T-helper 2 cell (primary cell): ENCODE measurements around the gene CCDC18.
"Not testable (repeated sequence)": the region's sequence is repeated elsewhere in the genome, so short reads cannot be mapped to it uniquely, and the experiment has no call there.

Experiments used
- DNase-seq, 5 experiments: peaks; one replicate each; pipeline versions ENCODE4 v3.0.0 to v3.0.0-alpha.2; 2012 to 2022

CCDC18 gene

DNA sequence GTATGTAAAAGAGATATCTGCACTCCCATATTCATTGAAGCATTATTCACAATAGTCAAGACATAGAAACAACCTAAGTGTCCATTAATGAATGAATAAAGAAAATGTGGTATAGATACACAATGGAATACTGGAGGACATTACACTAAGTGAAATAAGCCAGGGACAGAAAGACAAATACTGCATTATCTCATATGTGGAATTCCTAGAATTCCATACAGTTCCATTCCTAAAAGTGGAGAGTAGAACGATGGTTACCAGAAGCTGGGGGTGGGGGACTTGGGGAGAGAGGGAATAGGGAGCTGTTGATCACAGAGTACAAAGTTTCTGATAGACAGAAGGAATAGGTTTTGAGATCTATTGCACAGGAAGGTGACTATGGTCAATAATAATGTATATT, 7.7 kb upstream of the CCDC18 start:
- DNase-seq = no peak

- DNase-seq = not testable (repeated sequence)
These were observed 5.9 kb upstream of the CCDC18 start for GRCh38 chr1:93174638-93175037.

DNA sequence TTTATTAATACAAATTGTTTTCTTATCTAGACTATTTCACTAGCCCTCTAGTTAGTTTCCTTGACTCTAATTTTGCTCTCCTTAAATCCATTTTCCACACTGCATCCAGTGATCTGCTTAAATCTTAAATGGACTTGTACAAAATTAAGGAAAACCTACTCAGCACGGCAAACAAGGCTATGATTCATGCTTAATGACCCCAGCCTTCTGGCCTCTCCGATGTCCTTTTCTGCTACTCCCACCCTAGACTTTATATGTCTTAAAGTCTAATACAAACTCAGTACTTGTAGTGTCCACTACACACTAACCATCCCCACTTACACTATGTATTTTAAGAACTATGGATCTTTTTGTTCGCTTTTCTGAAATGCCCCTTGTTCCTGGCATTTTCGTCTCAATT, 2.5 kb upstream of the CCDC18 start:
- DNase-seq = no peak

DNA sequence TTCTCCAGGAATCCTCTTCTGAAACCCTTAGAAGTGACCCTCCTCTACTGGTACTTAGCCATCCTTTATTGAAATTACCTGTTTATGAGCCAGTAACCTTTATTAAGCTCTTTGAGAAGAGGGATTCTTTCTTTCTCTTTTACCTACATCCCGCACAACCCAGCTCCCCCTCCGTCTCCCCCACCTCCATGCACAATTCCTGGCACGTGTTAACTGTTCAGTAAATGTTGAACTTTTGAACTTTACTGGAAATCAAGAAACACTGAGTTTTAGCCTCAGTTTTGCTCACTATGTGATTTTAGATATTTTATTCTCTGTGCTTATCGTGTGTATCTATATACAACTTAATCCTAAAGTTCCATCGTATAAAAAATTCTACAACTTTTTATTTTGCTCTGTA, 2.1 kb upstream of the CCDC18 start:
- DNase-seq = no peak

DNA sequence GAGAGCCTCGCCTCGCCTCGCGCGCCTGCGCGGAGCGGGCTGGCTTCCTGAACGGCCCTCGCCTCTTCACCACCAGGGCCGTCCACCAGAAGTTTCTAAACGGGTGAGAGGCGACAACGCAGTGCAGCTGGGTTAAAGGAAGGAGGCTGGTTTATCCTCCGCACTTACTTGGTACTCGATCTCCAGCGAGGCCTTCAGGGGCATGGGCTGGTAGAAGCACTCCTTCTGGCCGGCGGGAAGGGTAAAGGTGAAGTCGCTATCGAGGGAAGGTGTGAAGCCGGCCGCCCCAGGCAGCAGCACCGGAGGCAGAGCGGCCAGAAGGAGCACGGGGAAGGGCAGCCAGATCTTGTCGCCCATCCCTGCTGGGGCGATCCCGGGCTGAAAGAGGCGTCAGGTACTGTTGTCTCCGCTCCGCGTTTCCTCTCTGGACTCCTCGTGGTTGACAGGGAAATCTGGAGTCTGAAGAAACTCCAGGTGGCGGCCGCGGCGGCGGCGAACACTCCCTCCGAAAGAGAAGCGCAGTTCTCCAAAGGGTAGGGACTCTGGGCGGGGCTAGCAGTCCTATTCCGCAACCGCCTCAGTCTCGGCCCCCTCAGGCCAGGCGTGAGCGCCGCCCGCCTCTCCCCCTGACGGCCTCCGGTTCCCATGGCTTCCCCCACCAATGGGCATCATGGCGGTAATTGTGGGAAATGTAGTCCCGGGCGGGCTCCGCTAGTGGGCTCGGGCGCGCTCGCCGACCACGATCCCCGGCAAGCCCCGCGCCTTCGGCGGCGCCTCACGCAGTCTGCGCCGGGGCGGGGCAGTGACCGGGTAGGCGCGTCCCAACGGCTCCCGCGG, 420 bp upstream of the CCDC18 start, which contains the start of gene TMED5:
Gene TMED5 (minus strand): TSS at position 528 of the 837 bp plus-strand sequence. CDS start 171 bp downstream, at position 357.
- peak; percentile 88 to 99 (median 95) for DNase-seq

DNA sequence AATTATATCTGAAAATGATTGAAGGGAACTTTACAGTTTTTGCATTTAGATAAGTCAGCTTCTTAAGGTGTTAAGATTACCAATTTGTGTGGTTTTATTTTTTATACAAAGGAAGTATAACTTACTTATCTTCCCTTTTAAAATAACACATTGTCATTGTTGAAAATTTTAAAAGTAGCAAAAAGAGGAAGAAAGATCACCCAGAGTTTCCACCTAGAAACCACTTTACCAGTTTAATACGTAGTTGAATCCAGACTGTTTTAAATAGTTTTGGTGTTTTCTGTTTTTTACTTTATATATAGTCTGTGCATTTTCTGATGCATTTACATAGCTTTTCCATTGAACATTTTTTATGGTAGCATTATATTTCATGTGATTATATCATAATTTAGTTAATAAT, 6.1 kb downstream of the CCDC18 start:
- no peak for DNase-seq

- no peak for DNase-seq
These were observed 9.9 kb downstream of the CCDC18 start for GRCh38 chr1:93190432-93190831.

DNA sequence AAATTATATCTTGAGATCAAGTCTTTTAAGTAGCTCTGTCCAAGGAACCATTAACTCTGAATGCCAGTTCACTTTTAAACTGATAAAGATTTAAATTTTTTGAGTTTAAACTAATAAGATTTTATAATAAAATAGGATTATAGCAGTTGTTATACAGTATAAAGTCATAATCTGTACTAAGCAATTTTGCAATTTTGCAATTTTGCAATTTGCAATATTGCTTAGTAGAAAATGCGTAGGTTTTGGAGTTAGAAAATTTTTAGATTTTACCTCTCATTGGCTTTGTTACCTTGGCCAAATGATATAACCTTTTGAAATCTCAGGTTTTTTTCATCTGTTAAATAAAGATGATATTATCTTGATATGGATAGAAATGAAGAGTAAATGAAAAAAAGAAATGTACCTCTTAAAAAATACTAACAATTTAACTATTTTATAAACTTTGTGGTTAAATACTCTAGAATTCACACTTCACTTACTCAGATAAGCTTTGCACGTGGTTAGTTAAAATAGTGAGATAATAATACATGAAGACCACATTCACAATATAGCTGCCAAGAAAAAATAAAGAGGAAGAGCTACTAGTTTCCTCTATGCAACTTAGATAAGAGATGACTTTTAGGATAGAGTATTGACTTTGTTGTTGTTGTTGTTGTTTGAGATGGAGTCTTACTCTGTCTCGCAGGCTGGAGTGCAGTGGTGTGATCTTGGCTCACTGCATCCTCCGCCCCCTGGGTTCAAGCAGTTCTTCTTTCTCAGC, 13.9 kb downstream of the CCDC18 start:
- peak in 1 of 5 experiments; percentile 66 for DNase-seq

GRCh38 chr1:93196591-93196990, 16.1 kb downstream of the CCDC18 start:
- DNase-seq = no peak

DNA sequence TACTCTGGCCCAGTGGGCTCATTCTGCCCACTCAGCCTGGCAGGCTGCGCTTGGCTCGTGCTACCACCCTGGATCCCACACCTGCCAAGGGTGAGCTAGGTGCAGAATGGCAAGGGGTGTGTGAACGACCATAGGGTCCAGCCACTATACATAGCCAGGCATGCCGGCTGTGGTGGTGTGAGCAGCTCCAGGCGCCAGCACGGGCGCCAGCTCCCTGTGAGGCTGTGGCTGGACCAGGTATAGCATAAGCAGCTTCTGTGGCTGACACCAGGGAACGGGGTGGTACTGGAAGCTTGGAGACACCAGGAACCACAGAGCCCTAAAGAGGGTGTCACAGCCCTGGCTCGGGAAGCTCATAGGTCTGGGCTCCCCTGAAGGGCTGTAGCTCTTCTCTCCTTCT, 18.6 kb downstream of the CCDC18 start:
- no peak for DNase-seq

DNA sequence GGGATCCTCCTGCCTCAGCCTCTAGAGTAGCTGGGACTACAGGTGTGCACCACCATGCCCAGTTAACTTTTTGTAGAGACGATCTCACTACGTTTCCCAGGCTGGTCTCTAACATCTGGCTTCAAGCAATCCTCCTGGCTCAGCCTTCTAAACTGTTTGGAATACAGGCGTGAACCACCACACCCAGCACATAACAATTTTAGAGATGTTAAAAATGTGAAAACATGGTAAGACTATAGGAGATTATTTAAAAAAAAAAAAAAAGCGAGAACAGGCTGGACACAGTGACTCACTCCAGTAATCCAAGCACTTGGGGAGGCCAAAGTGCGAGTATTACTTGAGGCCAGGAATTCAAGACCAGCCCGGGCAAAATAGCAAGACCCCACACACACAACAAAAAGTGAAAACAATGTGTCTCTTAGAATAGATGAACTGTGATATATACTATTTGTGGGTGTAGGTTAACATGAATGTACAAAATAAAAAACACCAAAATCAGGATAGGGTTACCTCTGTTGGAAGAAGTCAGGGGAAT, 19.6 kb downstream of the CCDC18 start:
- DNase-seq = no peak

DNA sequence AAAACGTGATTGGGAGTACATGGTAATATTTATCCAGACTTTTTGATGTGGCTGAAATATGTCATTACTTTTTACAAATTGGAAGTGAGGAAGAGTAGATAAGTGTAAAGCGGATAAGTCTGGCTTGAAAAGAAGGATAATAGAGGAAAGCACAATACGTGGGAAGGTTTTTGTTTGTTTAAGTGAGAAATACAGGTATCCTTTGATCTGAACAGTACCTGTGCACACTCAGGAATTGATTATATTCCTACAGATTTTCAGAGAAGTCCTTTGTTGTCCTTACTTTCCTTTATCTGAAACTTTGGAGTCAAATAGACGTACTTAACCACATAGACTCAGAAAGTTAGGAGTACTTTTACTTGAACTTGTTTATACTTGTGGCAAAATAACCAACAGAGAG, 20.2 kb downstream of the CCDC18 start:
- no peak for DNase-seq

GRCh38 chr1:93205892-93206566, 25.5 kb downstream of the CCDC18 start:
- no peak for DNase-seq

DNA sequence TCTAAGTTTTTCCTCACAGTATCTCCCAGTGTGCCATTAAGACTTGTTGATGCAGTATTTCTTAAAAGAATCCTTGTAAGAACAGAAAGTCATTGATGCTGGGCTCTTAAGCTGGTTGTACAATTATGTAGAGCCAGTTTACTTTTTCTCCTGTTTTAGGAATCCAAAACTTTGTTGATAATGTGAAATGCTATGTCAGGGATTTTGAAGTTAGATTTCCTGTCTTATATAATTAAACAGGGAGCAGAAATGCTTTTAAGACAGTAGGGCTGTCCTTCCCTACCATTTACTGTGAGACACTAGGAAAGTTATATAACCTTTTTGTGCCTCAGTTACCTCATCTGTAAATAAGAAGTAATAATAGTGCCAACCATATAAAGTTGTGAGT, 26.0 kb downstream of the CCDC18 start:
- no peak for DNase-seq

DNA sequence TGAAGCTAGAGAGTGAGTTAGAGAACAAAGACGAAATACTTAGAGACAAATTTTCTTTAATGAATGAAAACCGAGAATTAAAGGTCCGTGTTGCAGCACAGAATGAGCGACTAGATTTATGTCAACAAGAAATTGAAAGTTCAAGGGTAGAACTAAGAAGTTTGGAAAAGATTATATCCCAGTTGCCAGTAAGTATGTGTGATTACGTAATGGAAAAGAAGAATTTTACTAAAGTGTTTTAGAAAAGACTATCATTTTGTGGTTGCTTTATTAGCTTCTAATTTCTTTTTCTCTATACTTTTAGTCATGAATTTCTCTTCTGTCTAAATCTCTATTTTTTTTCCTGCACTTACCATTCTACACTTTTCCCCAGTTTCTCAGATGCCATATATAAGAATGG, 26.7 kb downstream of the CCDC18 start:
- DNase-seq = no peak

DNA sequence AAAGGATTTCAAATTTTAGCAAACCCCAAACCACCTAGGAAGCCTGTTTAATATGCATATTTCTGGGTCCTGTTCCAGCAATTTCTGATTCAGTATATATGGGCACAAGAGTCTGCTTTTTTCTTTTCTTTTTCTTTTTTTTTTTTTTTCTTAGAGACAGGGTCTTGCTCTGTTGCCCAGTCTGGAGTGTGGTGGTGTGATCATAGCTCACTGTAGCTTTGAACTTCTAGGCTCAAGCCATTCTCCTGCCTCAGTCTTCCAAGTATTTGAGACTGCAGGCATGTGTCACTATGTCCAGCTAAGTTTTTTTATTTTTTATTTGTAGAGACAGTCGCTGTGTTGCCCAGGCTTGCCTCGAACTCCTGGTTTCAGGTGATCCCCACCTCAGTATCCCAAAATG, 34.8 kb downstream of the CCDC18 start:
- no peak for DNase-seq

GRCh38 chr1:93219443-93219842, 38.9 kb downstream of the CCDC18 start:
- peak in 1 of 5 experiments; percentile 86 for DNase-seq

- not testable (repeated sequence) for DNase-seq
These were observed 40.2 kb downstream of the CCDC18 start for GRCh38 chr1:93220716-93221115.

DNA sequence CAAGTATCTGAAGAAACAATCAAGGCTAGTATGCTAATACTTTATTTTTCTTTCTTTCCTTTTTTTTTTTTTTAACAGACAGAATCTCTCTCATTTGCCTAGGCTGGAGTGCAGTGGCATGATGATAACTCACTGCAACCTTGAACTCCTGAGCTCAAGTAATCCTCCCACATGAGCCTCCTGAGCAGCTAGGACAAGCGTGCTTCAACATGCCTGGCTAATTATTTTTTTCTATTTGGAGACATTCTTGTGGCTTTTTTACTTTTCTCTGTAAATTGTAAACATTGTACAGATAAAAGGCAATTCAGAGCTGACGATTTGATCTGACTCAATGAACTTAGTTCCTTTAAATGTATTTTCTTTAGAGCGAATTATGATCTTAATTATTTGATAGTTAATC, 41.4 kb downstream of the CCDC18 start:
- DNase-seq = peak in 1 of 5 experiments; percentile 17

DNA sequence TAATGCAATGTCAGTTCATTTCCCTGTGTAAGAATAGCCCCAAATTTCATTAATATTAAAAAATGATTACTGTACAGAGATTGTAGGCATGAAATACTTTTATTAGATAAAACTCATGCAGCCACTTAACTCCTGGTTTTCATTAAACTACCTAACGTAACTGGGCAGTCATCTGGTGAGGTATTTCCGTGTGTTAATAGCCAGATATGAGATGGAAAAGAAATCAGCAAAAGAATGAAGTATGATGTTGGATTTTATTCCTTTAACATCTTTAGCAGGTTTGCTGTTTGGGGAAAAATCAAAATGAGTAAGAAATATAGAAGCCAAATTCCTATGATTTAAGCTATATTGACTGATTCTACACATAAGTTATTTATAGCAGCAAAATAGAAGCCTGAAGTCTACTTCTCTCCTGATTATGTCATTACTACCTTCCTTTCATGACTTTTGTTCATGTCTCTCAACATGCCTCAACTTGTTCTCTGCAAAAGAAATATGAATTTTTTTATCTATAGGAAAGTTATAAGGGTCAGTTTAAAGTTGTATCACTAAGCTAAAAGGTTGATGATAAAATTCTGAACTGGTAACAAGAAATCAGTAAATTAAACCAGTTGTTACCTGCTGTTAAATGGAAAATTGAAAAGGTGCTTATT, 42.6 kb downstream of the CCDC18 start:
- DNase-seq = no peak

DNA sequence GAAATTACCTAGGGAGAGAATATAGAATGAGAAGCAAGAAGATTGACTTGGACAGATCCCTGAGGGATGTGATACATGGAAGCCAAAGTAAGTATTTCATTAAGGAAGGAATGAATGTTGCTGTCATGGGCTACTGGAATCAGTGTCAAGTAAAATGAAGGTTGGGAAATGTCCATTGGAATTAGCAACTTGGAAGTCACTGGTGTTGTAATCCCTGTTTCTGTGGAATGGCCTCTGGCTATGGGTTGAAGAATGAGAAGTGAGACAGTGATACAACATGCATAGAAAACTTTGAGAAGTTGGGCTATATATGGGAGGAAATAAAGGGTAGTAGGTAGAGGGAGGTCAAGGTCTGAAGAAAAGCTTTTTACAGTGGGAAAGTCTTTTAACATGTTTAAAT, 54.7 kb downstream of the CCDC18 start:
- DNase-seq = no peak

DNA sequence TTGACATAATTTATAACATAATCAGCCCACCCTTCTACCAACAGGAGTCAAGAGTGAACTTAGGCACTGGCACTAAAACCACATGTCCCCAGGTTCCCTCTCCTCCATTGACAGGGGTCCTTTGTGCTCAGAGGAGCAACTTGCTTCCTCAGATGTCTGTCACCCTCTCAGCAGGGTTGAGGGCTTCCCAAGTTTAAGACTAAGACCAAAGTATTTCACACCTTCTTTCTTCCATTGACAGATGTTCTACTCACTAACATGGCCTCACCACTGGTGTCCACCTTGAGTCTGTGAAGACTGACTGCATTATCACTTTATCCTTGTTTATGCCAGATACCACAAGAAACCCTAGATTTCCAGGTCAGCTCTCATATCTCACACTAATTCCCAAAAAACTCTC, 56.5 kb downstream of the CCDC18 start:
- no peak for DNase-seq

GRCh38 chr1:93238425-93238824, 57.9 kb downstream of the CCDC18 start:
- DNase-seq = no peak
